ENCODE results near the gene LCLAT1. TPM values are rescaled to one million over a fixed set of nuclear protein-coding genes. Genes with fewer than 3 reads are reported as not detected.

The LCLAT1 gene
- total RNA-seq, 1 donor from 2014 or later = 41.0 TPM

DNA sequence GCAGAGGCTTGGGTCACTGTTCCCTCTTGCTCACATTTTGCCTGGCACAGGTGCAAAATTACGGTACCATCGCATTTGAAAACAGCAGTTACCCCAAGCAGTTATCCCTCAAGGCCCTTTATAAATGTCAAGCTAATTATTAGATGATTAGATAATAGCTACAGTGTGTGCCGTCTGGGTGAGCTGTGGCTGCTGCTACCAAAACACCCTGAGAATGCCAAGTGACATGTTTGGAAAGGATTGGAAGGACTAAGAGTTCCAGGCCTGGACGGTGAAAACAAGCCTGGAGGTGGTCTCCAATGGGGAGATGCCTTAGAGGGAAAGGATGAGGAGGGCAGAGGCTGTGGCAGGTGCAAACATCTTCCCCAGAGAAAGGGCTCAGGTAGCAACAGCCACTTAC, 239.6 kb downstream of the LCLAT1 start:
- no peaks in the 10 kb centered on the region for H3K36me3 ChIP-seq
- no peaks in the 10 kb centered on the region for H3K27me3 ChIP-seq (ENCODE audit: low read depth)
- peaks cover 44% of the 10 kb centered on the region for H3K4me1 ChIP-seq
- H3K9me3 ChIP-seq (replicated peaks) = no peaks in the 10 kb centered on the region
- H3K4me3 ChIP-seq = no peak overlapping the region
- H3K27ac ChIP-seq (replicated peaks) = peak overlapping the region; percentile 90
- intact Hi-C loops (cut with micrococcal nuclease) = no loop called here
- no peak for DNase-seq
- TF ChIP-seq, protein P1, sequence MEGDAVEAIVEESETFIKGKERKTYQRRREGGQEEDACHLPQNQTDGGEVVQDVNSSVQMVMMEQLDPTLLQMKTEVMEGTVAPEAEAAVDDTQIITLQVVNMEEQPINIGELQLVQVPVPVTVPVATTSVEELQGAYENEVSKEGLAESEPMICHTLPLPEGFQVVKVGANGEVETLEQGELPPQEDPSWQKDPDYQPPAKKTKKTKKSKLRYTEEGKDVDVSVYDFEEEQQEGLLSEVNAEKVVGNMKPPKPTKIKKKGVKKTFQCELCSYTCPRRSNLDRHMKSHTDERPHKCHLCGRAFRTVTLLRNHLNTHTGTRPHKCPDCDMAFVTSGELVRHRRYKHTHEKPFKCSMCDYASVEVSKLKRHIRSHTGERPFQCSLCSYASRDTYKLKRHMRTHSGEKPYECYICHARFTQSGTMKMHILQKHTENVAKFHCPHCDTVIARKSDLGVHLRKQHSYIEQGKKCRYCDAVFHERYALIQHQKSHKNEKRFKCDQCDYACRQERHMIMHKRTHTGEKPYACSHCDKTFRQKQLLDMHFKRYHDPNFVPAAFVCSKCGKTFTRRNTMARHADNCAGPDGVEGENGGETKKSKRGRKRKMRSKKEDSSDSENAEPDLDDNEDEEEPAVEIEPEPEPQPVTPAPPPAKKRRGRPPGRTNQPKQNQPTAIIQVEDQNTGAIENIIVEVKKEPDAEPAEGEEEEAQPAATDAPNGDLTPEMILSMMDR (IDR thresholded peaks at IDR 0.05; ENCODE audit: borderline replicate concordance) = no peak

DNA sequence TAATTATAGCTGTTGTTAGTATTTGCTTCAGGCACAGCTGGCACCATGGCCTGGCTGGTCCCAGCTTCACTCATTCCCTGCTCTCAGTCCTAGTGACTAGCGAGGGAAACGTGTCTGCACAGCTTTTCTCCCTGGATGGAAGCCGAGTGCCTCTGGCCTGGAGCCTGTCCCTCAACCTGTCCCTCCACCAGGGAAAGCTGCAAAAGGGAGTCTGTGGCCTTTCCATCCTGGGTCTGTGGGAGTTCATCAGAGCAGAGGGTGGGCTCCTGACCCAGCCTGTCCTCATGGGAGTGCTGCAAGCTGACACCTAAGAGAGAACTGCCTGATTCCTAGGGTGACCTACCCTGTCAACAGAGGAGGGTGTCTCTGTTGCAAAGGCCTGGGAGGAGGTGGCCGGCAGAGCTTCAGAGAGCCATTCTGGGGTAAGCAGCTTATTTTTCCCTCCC, 241.9 kb downstream of the LCLAT1 start:
- peak overlapping the region; percentile 90 for H3K27ac ChIP-seq (replicated peaks)
- H3K36me3 ChIP-seq = no peaks in the 10 kb centered on the region
- TF ChIP-seq, protein P1 (IDR thresholded peaks at IDR 0.05; ENCODE audit: borderline replicate concordance) = peak; percentile 15
- peak; percentile 66 for DNase-seq
- peak overlapping the region; percentile 19 for H3K4me3 ChIP-seq
- no peaks in the 10 kb centered on the region for H3K27me3 ChIP-seq (ENCODE audit: low read depth)
- intact Hi-C loops (cut with micrococcal nuclease) = no loop called here
- no peaks in the 10 kb centered on the region for H3K9me3 ChIP-seq (replicated peaks)
- H3K4me1 ChIP-seq = peaks cover 49% of the 10 kb centered on the region

DNA sequence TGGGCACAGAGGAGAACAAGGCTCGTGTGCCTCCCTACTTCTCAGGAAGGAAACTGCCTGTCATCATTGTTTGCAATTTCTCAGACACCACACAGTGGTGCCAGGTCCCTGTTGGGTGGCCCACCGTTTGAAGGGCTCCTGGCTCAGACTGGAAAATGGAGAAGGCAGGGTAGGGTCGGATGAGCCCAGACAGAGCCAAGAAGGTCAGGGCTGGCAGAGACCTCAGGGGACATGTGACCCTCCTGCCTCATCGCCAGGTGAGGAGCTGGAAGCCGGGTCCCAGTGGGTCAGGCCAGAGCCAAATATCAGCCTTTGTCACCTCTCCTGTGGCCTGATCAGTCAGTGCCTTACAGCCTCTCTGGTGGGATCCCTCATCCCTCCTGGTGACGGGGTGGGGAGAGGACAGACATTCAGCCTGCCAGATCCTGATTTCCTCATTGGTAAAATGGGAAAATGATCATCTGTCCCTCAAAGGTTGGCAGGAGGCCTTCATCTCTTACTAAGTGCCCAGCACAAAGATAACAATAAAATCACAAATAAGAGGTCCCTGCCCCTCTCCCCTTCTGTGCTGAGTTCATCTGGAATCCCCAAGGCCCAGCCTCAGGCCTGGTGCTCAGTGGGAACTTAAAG, 242.6 kb downstream of the LCLAT1 start:
- Histone ChIP-seq H3K4me3 (peak overlapping the region; percentile 19), H3K4me1 (peaks cover 56% of the 10 kb centered on the region), H3K9me3 (replicated peaks) (no peaks in the 10 kb centered on the region), H3K36me3 (no peaks in the 10 kb centered on the region), H3K27ac (replicated peaks) (peak overlapping the region; percentile 90), H3K27me3 (ENCODE audit: low read depth) (no peaks in the 10 kb centered on the region)
- intact Hi-C loops (cut with micrococcal nuclease) = no loop called here
- TF ChIP-seq, protein P1 (IDR thresholded peaks at IDR 0.05; ENCODE audit: borderline replicate concordance) = no peak
- no peak for DNase-seq

DNA sequence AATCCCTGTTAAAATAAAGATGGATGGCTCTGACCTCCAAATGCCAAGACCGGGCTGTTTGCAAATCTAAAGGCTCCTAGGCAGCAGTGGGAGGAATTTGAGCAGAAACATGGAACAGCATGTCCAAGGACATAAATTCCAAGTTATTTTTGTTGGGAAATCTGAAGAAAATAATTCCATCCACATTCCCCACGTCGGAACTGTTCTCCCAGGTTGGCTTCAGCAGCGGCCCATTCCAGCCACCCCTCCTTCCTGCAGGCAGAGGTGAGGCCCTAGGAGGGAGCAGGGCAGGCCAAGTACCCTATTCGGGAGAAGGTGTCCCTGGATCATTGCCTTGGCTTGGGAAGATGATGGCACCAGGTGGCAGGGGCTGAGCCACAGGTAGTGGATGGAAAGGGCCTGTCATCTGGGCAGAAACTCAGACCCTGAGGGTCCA, 243.1 kb downstream of the LCLAT1 start:
- H3K4me1 ChIP-seq = peaks cover 61% of the 10 kb centered on the region
- peak overlapping the region; percentile 19 for H3K4me3 ChIP-seq
- H3K27ac ChIP-seq (replicated peaks) = peak overlapping the region; percentile 90
- intact Hi-C loops (cut with micrococcal nuclease) = no loop called here
- DNase-seq = no peak
- no peaks in the 10 kb centered on the region for H3K36me3 ChIP-seq
- no peaks in the 10 kb centered on the region for H3K9me3 ChIP-seq (replicated peaks)
- TF ChIP-seq, protein P1 (IDR thresholded peaks at IDR 0.05; ENCODE audit: borderline replicate concordance) = no peak
- no peaks in the 10 kb centered on the region for H3K27me3 ChIP-seq (ENCODE audit: low read depth)

DNA sequence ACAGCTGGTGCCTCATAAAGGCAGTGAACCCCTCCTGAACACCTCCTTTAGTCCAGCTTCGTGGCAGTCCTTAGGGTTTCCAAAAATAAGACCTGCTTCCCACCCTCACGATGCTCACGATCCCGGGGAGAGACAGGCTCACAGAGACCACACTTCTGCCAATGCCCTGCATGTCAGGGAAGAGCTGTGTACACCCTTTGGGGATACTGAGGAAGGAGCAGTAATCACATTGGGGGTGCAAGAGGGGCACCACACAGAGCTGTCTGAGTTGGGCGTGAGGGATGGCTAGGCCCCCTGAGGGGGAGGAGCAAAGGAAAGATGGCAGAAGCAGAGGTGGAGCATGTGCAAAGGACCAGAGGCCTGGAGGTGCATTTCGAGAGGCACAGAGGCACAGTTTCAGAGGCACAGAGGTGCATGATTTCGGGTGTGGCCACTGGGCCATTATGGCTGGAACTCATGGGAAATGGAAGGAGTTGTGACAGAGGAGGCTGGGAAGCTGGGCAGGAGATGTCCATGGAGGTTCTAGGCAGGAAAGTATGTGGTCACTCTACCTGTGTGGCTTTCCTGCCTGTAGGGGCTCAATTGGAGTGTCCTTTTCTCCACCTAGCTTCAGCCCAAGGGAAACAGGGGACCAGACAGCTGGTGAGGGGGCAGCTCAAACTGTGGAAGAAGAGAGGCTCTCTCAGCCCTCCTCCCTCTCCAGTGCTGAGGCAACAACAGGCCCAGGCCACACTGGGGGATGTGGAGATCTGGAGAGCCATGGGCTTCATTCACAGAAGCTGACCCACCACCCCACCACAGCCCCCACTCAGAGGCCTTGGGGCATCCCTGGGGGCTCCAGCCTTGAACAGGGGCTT, 244.3 kb downstream of the LCLAT1 start:
- no peaks in the 10 kb centered on the region for H3K27me3 ChIP-seq (ENCODE audit: low read depth)
- TF ChIP-seq, protein P1 (IDR thresholded peaks at IDR 0.05; ENCODE audit: borderline replicate concordance) = no peak
- DNase-seq = no peak
- no peaks in the 10 kb centered on the region for H3K9me3 ChIP-seq (replicated peaks)
- peaks cover 59% of the 10 kb centered on the region for H3K4me1 ChIP-seq
- no peaks in the 10 kb centered on the region for H3K36me3 ChIP-seq
- H3K27ac ChIP-seq (replicated peaks) = peak overlapping the region; percentile 42
- no peak overlapping the region for H3K4me3 ChIP-seq
- intact Hi-C loops (cut with micrococcal nuclease) = no loop called here

Data from left ventricle myocardium inferior (tissue), 1 donor.